HepG2 (cell line): ENCODE data around the gene CTTNBP2NL. TPM values are rescaled to one million over a fixed set of nuclear protein-coding genes. Genes with fewer than 3 reads are reported as not detected.

ENCODE experiments used
- ATAC-seq: fragments of 200-7000 bp; cut with Tn5 transposase; 3 replicates; pipeline ENCODE4 v1.9.1; 2020; ENCODE audit warnings: mild to moderate bottlenecking, moderate library complexity
- BruUV-seq: library from RNA; stranded (reverse); fragments of 400-500 nt; replicated peaks from 2 replicates; lab custom pipeline; 2021; lab: Mats Ljungman, UMichigan
- CTCF ChIA-PET: fragments of 300-600 bp; formaldehyde crosslinking; extraction: SDS; loops from one replicate; lab custom pipeline; 2021; ENCODE audit warnings: low total read pairs, inconsistent platforms, low intra/inter-chr PET ratio; lab: Yijun Ruan, JAX
- POLR2A ChIA-PET: fragments of 350-600 bp; sonication (Branson Sonifier 250); formaldehyde crosslinking; loops from one replicate; lab custom pipeline; 2020; ENCODE audit warnings: antibody characterized with exemption, inconsistent platforms; lab: Yijun Ruan, JAX
- DNase-seq: peaks from one replicate; pipeline ENCODE4 v3.0.0-alpha.2; 2015; ENCODE audit warnings: low spot score
- FAIRE-seq: peaks from 3 replicates; lab custom pipeline; 2011; peaks lifted over from hg19 to GRCh38; lab: Jason Lieb, UNC
- H2AFZ ChIP-seq: one replicate; pipeline ENCODE4 v1.6.1; 2011; ENCODE audit warnings: low read length, inconsistent platforms
- H3K27ac ChIP-seq: fragments of 300-600 bp; 3 replicates; pipeline ENCODE4 v1.8.0; 2011; ENCODE audit warnings: mixed run types, mild to moderate bottlenecking, mixed read lengths, low read length, inconsistent platforms; ENCODE audit not compliant: insufficient read depth; ENCODE audit errors: extremely low read length
- H3K27me3 ChIP-seq, 2 experiments: fragments of 200-600 bp in 1 of 2; 2 replicates in 1 of 2; 3 replicates in 1 of 2; pipeline versions ENCODE4 v1.6.0 to v1.8.0; 2011; ENCODE audit warnings: low read length in 2 of 2, mild to moderate bottlenecking in 2 of 2, moderate library complexity in 2 of 2, inconsistent platforms in 1 of 2; ENCODE audit not compliant: insufficient read depth in 2 of 2, control insufficient read depth in 1 of 2
- H3K36me3 ChIP-seq, 2 experiments: fragments of 200-600 bp in 1 of 2; replicated peaks in 1 of 2; 2 replicates in 1 of 2; 3 replicates in 1 of 2; pipeline versions ENCODE4 v1.5.1 to v1.8.0; 2011; ENCODE audit warnings: low read length in 2 of 2, inconsistent platforms in 1 of 2; ENCODE audit not compliant: insufficient read depth in 2 of 2, control insufficient read depth in 1 of 2
- H3K4me1 ChIP-seq: 2 replicates; pipeline ENCODE4 v1.5.1; 2012; ENCODE audit warnings: low read length, inconsistent platforms; ENCODE audit not compliant: insufficient read depth
- H3K4me2 ChIP-seq: 2 replicates; pipeline ENCODE4 v1.6.0; 2011; ENCODE audit warnings: low read depth, low read length, inconsistent platforms
- H3K4me3 ChIP-seq, 3 experiments: fragments of 200-600 bp in 1 of 3; sonication (generic), shearing (Covaris generic) in 1 of 3; replicated peaks in 1 of 3; 2 replicates each; pipeline ENCODE4 v1.5.1; 2011 to 2016; ENCODE audit warnings: low read length in 3 of 3, inconsistent platforms in 2 of 3, low read depth in 2 of 3, mild to moderate bottlenecking in 2 of 3, control low read depth in 1 of 3, mixed read lengths in 1 of 3; ENCODE audit not compliant: insufficient read depth in 1 of 3
- H3K79me2 ChIP-seq: one replicate; pipeline ENCODE4 v1.6.1; 2011; ENCODE audit warnings: low read length, inconsistent platforms; ENCODE audit not compliant: insufficient read depth
- H3K9ac ChIP-seq: 2 replicates; pipeline ENCODE4 v1.6.0; 2011; ENCODE audit warnings: mild to moderate bottlenecking, low read depth, low read length, inconsistent platforms; ENCODE audit not compliant: insufficient read depth
- H3K9me3 ChIP-seq: 2 replicates; pipeline ENCODE4 v1.5.1; 2012; ENCODE audit warnings: mild to moderate bottlenecking, low read length
- H4K20me1 ChIP-seq: 2 replicates; pipeline ENCODE4 v1.6.0; 2011; ENCODE audit warnings: inconsistent platforms, mild to moderate bottlenecking, low read length, moderate library complexity; ENCODE audit not compliant: insufficient read depth
- CHCHD3 ChIP-seq: sonication (generic); formaldehyde crosslinking; IDR thresholded peaks from 2 replicates; pipeline ENCODE4 v1.8.0; 2022; ENCODE audit warnings: mild to moderate bottlenecking, missing genetic modification reagents, moderate library complexity
- GABPB1 ChIP-seq: IDR thresholded peaks from 2 replicates; pipeline ENCODE4 v1.6.1; 2016; ENCODE audit warnings: mild to moderate bottlenecking, missing genetic modification reagents, moderate library complexity, missing compliant biosample characterization
- HHEX ChIP-seq: IDR thresholded peaks from 2 replicates; pipeline ENCODE4 v1.6.1; 2016; ENCODE audit warnings: control low read depth
- HOXA7 ChIP-seq: sonication (generic); formaldehyde crosslinking; IDR thresholded peaks from 2 replicates; pipeline ENCODE4 v1.8.1; 2022; ENCODE audit warnings: mild to moderate bottlenecking, missing genetic modification reagents, moderate library complexity
- KDM3A ChIP-seq: IDR thresholded peaks from 2 replicates; pipeline ENCODE4 v1.6.1; 2018; ENCODE audit warnings: low read depth, missing compliant biosample characterization
- MAX ChIP-seq: IDR thresholded peaks from 2 replicates; pipeline ENCODE4 v1.6.1; 2012; ENCODE audit warnings: inconsistent platforms
- RFX1 ChIP-seq: fragments of 450-650 bp; IDR thresholded peaks from 2 replicates; pipeline ENCODE4 v1.6.1; 2017
- SOX5 ChIP-seq: IDR thresholded peaks from 2 replicates; pipeline ENCODE4 v1.6.1; 2016; ENCODE audit warnings: borderline replicate concordance
- TGIF2 ChIP-seq: IDR thresholded peaks from 2 replicates; pipeline ENCODE4 v1.6.1; 2016; ENCODE audit warnings: control low read depth, missing compliant biosample characterization
- ZC3H13 ChIP-seq: sonication (generic); formaldehyde crosslinking; IDR thresholded peaks from 2 replicates; pipeline ENCODE4 v1.8.1; 2023; ENCODE audit warnings: mild to moderate bottlenecking, missing genetic modification reagents, moderate library complexity
- ZHX1 ChIP-seq: sonication (generic); formaldehyde crosslinking; IDR thresholded peaks from 2 replicates; pipeline ENCODE4 v1.8.1; 2022; ENCODE audit warnings: low read depth, mild to moderate bottlenecking, missing genetic modification reagents
- ZNF512 ChIP-seq: sonication (generic); formaldehyde crosslinking; IDR thresholded peaks from 2 replicates; pipeline ENCODE4 v1.4.0; 2020; ENCODE audit warnings: mild to moderate bottlenecking, missing genetic modification reagents
- ZNF607 ChIP-seq: sonication (generic); formaldehyde crosslinking; IDR thresholded peaks from 2 replicates; pipeline ENCODE4 v1.5.1; 2020; ENCODE audit warnings: missing genetic modification reagents, mild to moderate bottlenecking, borderline replicate concordance
- ZNF691 ChIP-seq: sonication (generic); formaldehyde crosslinking; IDR thresholded peaks from 2 replicates; pipeline ENCODE4 v1.4.0; 2020; ENCODE audit warnings: missing genetic modification reagents, low read depth, mild to moderate bottlenecking, borderline replicate concordance
- ZNF781 ChIP-seq: sonication (generic); formaldehyde crosslinking; IDR thresholded peaks from 2 replicates; pipeline ENCODE4 v1.5.1; 2020; ENCODE audit warnings: borderline replicate concordance, mild to moderate bottlenecking, missing genetic modification reagents; ENCODE audit errors: not compliant biosample characterization
- ZNF83 ChIP-seq: sonication (generic); formaldehyde crosslinking; IDR thresholded peaks from 2 replicates; pipeline ENCODE4 v1.4.0; 2020; ENCODE audit warnings: missing genetic modification reagents, mild to moderate bottlenecking, borderline replicate concordance
- WGBS: methylation state at CpG from one replicate; pipeline ENCODE4 v1.1.6; 2017; ENCODE audit warnings: low lambda C conversion rate; 5-methylcytosine and 5-hydroxymethylcytosine counted together
- in situ Hi-C: cut with HindIII; loops from 2 replicates; pipeline ENCODE4 v1.10.0; 2017; ENCODE audit warnings: low pct_unique_long_range_greater_than_20kb; ENCODE audit not compliant: extremely low pct_ligation_motif_present
- intact Hi-C: fragments of 100-400 bp; cut with micrococcal nuclease; formaldehyde crosslinking; loops from one replicate; pipeline ENCODE4 v1.10.0; 2022; ENCODE audit not compliant: unreplicated experiment
- polyA plus RNA-seq, 8 experiments: library from polyadenylated mRNA; depleted of rRNA in 3 of 8; stranded (reverse) in 7 of 8; unstranded in 1 of 8; fragments of >200 nt; fragmentation: Illumina TruSeq in 4 of 8; extraction: Trizol in 4 of 8; gene quantifications; 2 replicates each; pipeline versions ENCODE4 v1.2.1 to v1.2.3, GENCODE V29; 2011 to 2016; ENCODE audit warnings: low read depth in 4 of 8, missing spikeins in 1 of 8, mixed read lengths in 1 of 8; ENCODE audit not compliant: insufficient read depth in 1 of 8
- total RNA-seq, 5 experiments: library from RNA; depleted of rRNA; stranded (reverse); fragments of >200 nt; fragmentation: Illumina TruSeq; extraction: Trizol; gene quantifications; 2 replicates each; pipeline ENCODE4 v1.2.3, GENCODE V29; 2016; ENCODE audit warnings: low read depth in 1 of 5

The CTTNBP2NL gene
- total and polyA plus RNA-seq, 2 of the 13 experiments (the other 11 are each of a cell fraction or from before 2014, with no cell fraction given), result 2.1 to 4.1 TPM

- WGBS, result 94% methylated on average over 1 of the region's 1 CpG
- ATAC-seq, result no peak
- Histone ChIP-seq H3K9me3 (no peaks in the 10 kb centered on the region), H3K4me2 (no peak overlapping the region), H3K27ac (no peak overlapping the region), H4K20me1 (no peaks in the 10 kb centered on the region), H3K36me3 (no peaks in the 10 kb centered on the region), H3K79me2 (peaks cover 4% of the 10 kb centered on the region), H3K9ac (no peak overlapping the region), H3K4me3 (no peak overlapping the region), H3K27me3 (no peaks in the 10 kb centered on the region), H2AFZ (no peak overlapping the region), H3K4me1 (peaks cover 22% of the 10 kb centered on the region)
- in situ Hi-C loops (no loop called here), intact Hi-C loops (no loop called here)
- TF ChIP-seq HHEX (no peak), SOX5 (CRISPR knock-in tag) (no peak), MAX (no peak), ZHX1 (CRISPR knock-in tag) (no peak), ZNF512 (CRISPR knock-in tag) (no peak), CHCHD3 (CRISPR knock-in tag) (no peak), RFX1 (no peak), ZNF83 (CRISPR knock-in tag) (no peak), GABPB1 (no peak), TGIF2 (CRISPR knock-in tag) (no peak), ZNF607 (CRISPR knock-in tag) (no peak), ZNF781 (CRISPR knock-in tag) (no peak), ZNF691 (CRISPR knock-in tag) (no peak), KDM3A (CRISPR knock-in tag) (no peak), HOXA7 (CRISPR knock-in tag) (no peak), ZC3H13 (CRISPR knock-in tag) (no peak)
- CTCF ChIA-PET, result no interaction called here
- POLR2A ChIA-PET, result no interaction called here
- no TSS peak for BruUV-seq
- FAIRE-seq, result no peak
- no peak for DNase-seq
Observed at GRCh38 chr1:112406771-112407170, 10.8 kb downstream of the CTTNBP2NL start.
